Left lung (tissue), 10 donors: ENCODE results near the gene STOML1. TPM values are rescaled to one million over a fixed set of nuclear protein-coding genes. Genes with fewer than 3 reads are reported as not detected.

Source experiments
- ATAC-seq: fragments of 200-7000 bp; cut with Tn5 transposase; one replicate; pipeline ENCODE4 v1.9.1; 2020; ENCODE audit warnings: moderate library complexity
- DNase-seq, 4 donors: peaks; one replicate each; pipeline ENCODE4 v3.0.0-alpha.2; 2013 to 2020
- H3K27ac ChIP-seq, 2 donors: fragments of 200-600 bp; sonication (generic) in 1 of 2; one replicate each; pipeline versions ENCODE4 v1.5.0 to v1.8.0; 2020 to 2021
- H3K27me3 ChIP-seq, 2 donors: fragments of 200-600 bp; sonication (generic) in 1 of 2; one replicate each; pipeline versions ENCODE4 v1.5.0 to v1.8.0; 2020 to 2021
- H3K36me3 ChIP-seq, 2 donors: fragments of 200-600 bp; sonication (generic) in 1 of 2; one replicate each; pipeline versions ENCODE4 v1.5.0 to v1.8.0; 2020 to 2021
- H3K4me1 ChIP-seq, 2 donors: fragments of 200-600 bp; one replicate each; pipeline ENCODE4 v1.8.0; 2021
- H3K4me3 ChIP-seq, 2 donors: fragments of 200-600 bp; sonication (generic) in 1 of 2; one replicate each; pipeline versions ENCODE4 v1.5.0 to v1.8.0; 2020 to 2021; ENCODE audit warnings: mild to moderate bottlenecking in 1 of 2
- H3K9me3 ChIP-seq, 2 donors: fragments of 200-600 bp; sonication (generic) in 1 of 2; one replicate each; pipeline versions ENCODE4 v1.5.0 to v1.8.0; 2020 to 2021
- intact Hi-C, 2 donors: fragments of 100-400 bp; cut with DNase I; formaldehyde crosslinking; loops; one replicate each; pipeline versions ENCODE4 v1.11.2 to v1.14.2; 2022
- polyA plus RNA-seq, 6 donors: library from polyadenylated mRNA; unstranded; fragments of 120-200 nt; gene quantifications; one replicate each; pipeline ENCODE4 v1.2.1, GENCODE V29; 2013; ENCODE audit not compliant: insufficient read length in 6 of 6
- total RNA-seq, 2 donors: library from RNA; stranded (reverse); fragmentation: NEBNext Ultra II Directional; extraction: Animal tissue kit (Norgen Biotek cat#: 25700); gene quantifications; one replicate each; pipeline ENCODE4 v1.2.1, GENCODE V29; 2021
- TF ChIP-seq, protein P1 (sequence below), 2 donors: fragments of 200-600 bp; sonication (generic) in 1 of 2; IDR thresholded peaks; one replicate each; pipeline versions ENCODE4 v1.5.0 to v1.8.0; 2021; ENCODE audit warnings: antibody characterized with exemption in 2 of 2
- donor health status: DM: no; HTN: yes; CAD: no.
- donor health status: DM: no; HTN: no; CAD: no.

Gene STOML1
- total and polyA plus RNA-seq, 8 donors = 10.9 to 29.3 (median 13.7) TPM

DNA sequence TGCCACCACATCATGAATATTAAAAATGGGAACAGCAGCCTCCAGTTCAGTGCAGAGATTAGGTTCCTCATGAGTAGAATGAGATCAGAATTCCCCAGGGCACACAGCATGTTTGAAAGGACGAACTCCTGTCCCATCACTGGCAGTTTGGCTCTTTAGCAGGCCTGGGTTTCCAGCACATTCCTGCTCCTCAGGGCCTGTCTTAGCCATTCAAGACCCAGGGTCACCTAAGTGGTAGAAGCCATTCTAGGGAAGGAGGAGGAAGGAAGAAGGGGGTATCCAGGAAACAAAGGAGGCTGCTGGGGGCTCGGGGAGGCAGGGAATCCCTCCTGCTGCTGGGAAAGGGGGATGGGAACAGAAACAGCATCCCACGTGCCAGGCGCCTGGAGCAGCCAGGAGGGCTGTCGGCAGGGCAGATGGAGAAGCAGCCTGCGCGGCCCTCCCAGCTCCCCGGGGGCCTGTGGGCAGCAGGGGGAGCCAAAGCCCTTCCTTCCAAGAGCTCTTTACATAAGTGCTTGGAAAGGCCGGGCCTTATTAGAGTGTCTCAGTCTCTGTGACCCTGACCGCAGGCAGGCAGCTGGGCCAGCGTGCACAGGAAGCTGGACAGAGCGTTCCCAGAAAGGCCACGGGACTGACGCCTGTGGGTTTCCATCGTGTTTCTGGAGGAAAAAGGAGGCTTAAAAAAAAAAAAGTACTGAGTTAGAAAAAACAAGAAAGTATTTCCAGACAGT lies 41.1 kb downstream of the STOML1 start:
- DNase-seq (peak; percentile 90 to 97 (median 92)), ATAC-seq (peak; percentile 98)
- no peaks in the 10 kb centered on the region for H3K36me3 ChIP-seq
- peak overlapping the region; percentile 59 to 91 for H3K27ac ChIP-seq
- peaks cover 15 to 19% of the 10 kb centered on the region in 2 donors for H3K4me1 ChIP-seq
- TF ChIP-seq, protein P1, sequence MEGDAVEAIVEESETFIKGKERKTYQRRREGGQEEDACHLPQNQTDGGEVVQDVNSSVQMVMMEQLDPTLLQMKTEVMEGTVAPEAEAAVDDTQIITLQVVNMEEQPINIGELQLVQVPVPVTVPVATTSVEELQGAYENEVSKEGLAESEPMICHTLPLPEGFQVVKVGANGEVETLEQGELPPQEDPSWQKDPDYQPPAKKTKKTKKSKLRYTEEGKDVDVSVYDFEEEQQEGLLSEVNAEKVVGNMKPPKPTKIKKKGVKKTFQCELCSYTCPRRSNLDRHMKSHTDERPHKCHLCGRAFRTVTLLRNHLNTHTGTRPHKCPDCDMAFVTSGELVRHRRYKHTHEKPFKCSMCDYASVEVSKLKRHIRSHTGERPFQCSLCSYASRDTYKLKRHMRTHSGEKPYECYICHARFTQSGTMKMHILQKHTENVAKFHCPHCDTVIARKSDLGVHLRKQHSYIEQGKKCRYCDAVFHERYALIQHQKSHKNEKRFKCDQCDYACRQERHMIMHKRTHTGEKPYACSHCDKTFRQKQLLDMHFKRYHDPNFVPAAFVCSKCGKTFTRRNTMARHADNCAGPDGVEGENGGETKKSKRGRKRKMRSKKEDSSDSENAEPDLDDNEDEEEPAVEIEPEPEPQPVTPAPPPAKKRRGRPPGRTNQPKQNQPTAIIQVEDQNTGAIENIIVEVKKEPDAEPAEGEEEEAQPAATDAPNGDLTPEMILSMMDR (IDR thresholded peaks at IDR 0.05) = peak; percentile 78 to 82
- H3K27me3 ChIP-seq = no peaks in the 10 kb centered on the region
- H3K4me3 ChIP-seq = no peak overlapping the region
- intact Hi-C loops = no loop called here
- H3K9me3 ChIP-seq = no peaks in the 10 kb centered on the region

DNA sequence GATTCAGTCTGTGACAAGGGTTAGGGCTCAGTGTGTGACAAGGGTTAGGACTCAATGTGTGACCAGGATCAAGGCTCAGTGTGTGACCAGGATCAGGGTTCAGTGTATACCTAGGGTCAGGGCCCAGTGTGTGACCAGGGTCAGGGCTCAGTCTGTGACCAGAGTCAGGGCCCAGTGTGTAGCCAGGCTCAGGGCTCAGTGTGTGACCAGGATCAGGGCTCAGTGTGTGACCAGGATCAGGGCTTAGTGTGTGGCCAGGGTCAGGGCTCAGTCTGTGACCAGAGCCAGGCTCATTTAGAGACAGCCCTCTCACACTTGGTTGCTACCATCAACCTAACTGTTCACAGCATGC lies 41.6 kb downstream of the STOML1 start:
- TF ChIP-seq, protein P1 (IDR thresholded peaks at IDR 0.05) = no peak
- H3K27ac ChIP-seq = peak overlapping the region in 1 of 2 donors; percentile 56
- intact Hi-C loops = no loop called here
- H3K9me3 ChIP-seq = no peaks in the 10 kb centered on the region
- no peaks in the 10 kb centered on the region for H3K36me3 ChIP-seq
- ATAC-seq (no peak), DNase-seq (no peak)
- peaks cover 15 to 19% of the 10 kb centered on the region in 2 donors for H3K4me1 ChIP-seq
- no peaks in the 10 kb centered on the region for H3K27me3 ChIP-seq
- H3K4me3 ChIP-seq = no peak overlapping the region

- Histone ChIP-seq H3K27ac (no peak overlapping the region), H3K9me3 (no peaks in the 10 kb centered on the region), H3K4me3 (no peak overlapping the region), H3K4me1 (peaks cover 15 to 19% of the 10 kb centered on the region in 2 donors), H3K27me3 (no peaks in the 10 kb centered on the region), H3K36me3 (no peaks in the 10 kb centered on the region)
- TF ChIP-seq, protein P1 (IDR thresholded peaks at IDR 0.05) = no peak
- intact Hi-C loops = no loop called here
- ATAC-seq = no peak
- DNase-seq = peak in 1 of 4 donors; percentile 24
Measured at GRCh38 chr15:73949496-73949895, 42.6 kb downstream of the STOML1 start.

DNA sequence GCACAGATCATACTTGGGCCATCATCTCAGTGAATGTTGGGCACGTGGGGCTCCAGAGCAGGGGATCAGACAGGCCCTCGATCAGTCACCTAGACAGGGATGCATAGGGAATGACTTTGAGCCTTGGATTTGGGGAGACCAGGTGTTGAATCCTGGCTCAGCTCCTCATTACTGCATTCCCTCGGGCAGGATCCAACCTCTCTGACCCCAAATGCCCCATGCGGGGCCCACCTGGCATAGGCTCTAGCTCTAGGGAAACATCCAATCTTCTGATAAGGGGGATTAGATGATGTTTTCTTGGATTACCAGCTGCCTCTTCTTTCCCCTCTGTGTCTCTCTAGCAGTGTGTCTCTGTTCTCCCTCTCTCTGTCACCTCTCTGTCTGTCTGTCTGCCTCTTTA lies 43.1 kb downstream of the STOML1 start:
- ATAC-seq (no peak), DNase-seq (peak in 1 of 4 donors; percentile 18)
- Histone ChIP-seq H3K27ac (no peak overlapping the region), H3K36me3 (no peaks in the 10 kb centered on the region), H3K4me3 (no peak overlapping the region), H3K9me3 (no peaks in the 10 kb centered on the region), H3K27me3 (no peaks in the 10 kb centered on the region), H3K4me1 (peaks cover 15 to 19% of the 10 kb centered on the region in 2 donors)
- TF ChIP-seq, protein P1 (IDR thresholded peaks at IDR 0.05) = no peak
- intact Hi-C loops = no loop called here

DNA sequence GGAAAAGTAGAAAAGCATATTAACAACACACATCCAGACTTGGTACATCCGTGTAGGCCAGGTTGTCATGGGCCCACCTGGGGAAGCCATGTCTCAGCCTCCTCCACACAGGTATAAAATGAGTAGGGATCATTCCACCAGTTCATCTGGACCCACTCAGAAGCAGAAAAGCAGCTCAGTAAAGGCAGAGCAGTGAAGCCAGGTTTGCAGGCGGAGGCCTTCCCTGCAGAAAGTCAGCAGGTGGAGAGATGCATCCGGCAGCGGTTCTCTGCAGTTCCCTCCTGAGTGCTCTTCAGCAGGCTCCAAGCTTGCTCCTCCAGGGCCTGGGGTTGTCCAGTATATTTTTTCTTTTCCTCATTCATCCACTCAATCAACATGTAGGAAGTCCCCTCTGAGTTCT lies 43.7 kb downstream of the STOML1 start:
- intact Hi-C loops = no loop called here
- ATAC-seq (no peak), DNase-seq (peak in 1 of 4 donors; percentile 32)

More for the DNA sequence above, 43.7 kb downstream of the STOML1 start:
- H3K4me3 ChIP-seq = no peak overlapping the region
- no peaks in the 10 kb centered on the region for H3K27me3 ChIP-seq
- H3K9me3 ChIP-seq = no peaks in the 10 kb centered on the region
- peaks cover 15 to 19% of the 10 kb centered on the region in 2 donors for H3K4me1 ChIP-seq
- no peaks in the 10 kb centered on the region for H3K36me3 ChIP-seq
- TF ChIP-seq, protein P1 (IDR thresholded peaks at IDR 0.05) = no peak
- H3K27ac ChIP-seq = no peak overlapping the region
